T-helper 1 cell (primary cell): Measurements from ENCODE around the gene SGSH.

Experiments
- DNase-seq, 5 donors: peaks; one replicate each; pipeline ENCODE4 v3.0.0-alpha.2; 2012 to 2020

The SGSH gene

DNA sequence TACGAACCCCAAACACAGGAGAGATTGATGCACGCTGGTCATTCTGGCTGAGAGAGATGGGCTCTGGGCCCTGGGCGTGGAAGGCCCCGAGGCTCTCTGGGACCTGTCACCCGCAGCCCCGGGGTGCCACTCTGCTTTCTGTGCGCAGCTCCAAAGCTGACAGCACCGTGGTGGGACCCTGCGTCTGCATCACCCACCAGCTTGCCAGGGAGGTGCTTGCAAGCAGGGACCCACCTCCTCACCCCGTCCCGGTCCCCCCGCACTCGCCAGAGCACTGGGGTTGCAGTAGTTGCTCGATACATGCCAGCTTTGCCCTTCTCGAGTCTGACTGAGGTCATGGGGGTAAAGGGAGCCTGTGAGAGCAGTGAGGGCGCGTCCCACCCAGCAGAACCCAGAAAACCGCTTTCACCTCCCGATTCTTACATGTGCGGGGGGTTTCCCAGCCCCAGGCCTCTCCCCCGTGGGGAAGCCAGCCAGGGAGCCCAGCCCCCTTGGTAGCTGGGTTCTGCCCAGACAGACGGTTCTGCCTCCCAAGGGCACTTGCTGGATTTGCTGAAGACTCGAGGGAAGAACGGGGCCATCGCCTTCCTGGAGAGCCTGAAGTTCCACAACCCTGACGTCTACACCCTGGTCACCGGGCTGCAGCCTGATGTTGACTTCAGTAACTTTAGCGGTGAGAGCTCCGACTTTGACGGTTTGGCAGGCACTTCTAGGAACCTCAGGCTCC lies 37.9 kb downstream of the SGSH start:
- no peak for DNase-seq

DNA sequence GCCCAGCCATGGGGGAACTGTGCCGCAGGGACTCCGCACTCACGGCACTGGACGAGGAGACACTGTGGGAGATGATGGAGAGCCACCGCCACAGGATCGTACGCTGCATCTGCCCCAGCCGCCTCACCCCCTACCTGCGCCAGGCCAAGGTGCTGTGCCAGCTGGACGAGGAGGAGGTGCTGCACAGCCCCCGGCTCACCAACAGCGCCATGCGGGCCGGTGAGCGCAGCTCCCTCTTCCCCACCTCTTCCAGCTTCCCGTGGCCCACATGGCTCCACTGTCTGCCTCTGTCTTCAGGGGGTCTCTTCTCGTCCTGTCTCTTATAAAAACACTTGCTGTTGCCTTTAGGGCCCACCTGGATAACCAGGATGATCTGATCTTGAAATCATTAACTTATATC lies 38.7 kb downstream of the SGSH start:
- no peak for DNase-seq

DNA sequence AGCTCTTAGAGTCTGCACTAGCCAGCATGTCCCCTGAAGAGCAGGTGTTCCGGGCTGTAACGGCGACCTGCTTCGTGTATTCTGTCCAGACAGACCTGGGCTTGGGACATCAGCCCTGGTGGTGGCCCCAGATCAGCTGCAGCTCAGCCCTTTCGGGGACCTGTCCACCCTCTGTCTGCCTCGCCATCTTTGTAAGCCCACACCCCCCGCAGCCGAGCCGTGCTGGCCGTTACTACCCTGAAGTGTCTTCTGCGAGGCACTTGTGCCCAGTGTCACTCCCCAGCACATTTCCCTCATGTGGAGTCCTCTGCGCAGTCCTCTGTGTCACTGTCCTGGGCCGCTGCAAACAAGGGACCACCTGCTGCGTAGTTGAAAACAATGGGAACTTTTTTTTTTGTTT lies 39.9 kb downstream of the SGSH start:
- no peak for DNase-seq

DNA sequence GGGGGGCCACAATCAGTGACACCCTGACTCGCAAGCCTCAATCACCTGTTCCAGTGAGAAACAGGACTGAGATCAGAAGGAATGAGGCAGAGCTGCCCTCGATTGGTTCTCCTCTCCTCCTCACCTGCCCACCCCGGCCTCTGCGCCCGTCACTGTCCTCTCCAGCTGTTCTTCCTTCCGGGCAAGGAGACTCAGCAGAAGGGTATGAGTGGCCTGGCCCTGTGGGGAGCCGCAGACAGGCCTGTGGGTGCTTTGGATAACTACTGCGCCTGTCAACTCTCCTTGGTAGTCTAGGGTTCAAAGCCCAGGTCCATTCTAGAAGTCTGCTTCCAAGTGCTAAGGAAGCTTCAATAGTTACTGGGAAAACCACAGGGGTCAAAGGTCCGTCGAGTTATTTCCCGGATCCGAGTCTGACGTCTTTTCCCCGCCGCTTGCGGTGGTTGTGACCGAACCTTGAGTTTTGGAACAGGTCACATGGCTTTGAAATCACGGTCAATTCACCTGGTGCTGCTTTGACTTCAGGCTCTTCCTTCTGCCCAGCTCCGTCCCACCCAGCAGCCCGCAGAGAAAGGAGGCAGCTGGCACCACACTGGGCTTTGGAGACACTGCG lies 42.0 kb downstream of the SGSH start:
- no peak for DNase-seq

DNA sequence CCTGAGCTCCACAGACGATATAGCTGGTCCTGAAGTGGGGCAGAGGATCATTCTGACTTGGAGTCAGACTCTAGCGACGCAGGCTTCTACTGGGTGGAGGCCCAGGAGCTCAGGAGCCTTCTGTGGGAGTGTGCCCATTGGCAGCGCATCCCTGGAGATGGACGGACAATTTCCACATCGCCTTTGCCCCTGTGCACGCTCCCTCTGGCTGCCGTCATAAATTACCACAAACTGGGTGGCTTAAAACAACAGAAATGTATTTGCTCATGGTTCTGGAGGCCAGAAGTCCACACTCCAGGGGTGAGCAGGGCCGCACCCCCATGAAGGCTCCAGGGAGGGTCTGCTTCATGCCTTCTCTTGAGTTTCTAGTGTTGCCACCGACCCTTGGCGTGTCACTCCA lies 43.4 kb downstream of the SGSH start:
- no peak for DNase-seq

DNA sequence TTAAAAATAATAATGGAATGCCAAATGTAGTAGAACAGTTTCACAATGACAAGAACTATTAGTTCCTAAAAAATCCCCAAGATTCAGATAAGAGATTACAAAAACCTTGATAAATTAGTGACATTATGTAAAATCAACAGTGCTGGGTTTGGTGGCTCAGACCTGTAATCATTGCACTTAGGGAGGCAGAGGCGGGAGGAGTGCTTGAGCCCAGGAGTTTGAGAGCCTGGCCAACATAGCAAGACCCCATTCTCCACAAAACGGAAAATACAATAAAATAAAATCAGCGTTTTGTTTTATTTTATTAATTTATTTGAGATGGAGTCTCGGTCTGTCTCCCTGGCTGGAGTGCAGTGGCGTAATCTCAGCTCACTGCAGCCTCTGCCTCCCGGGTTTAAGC lies 46.2 kb downstream of the SGSH start:
- DNase-seq: no peak

DNA sequence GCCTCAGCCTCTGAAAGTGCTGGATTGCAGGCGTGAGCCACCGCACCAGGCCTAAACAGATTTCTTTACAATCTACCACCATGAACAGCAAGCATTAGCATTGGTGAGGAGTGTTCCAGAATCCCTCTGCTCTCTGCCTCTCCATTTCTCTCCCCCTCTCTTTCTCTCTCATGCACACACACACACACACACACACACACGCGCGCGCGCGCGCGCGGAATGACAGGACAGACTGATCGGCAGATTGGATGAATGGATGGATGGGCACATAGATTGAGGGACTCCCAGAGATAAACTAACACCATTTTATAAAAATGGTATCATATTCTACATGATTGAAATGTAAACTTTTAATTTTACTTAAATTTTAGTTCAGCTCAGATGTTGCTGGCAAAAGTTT lies 47.0 kb downstream of the SGSH start:
- DNase-seq: no peak

DNA sequence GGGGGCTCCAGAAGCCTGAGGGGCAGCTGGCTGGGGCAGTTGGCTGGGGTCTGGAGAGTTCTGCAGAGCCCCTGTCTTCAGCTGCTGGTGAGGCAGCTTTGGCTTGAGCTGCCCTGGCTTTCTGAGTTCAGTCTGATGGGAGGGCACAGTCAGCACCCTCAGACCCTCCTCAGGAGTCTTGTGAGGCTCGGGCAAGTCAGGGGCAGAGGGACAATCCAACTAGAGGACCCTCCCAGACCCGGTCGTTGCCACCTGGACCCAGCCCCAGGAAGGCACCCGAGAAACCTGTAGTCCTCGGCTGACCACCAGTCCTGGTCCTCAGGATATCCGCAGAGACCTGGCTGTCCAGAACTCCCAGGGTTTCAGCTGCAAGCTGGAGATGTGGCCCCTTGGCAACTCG lies 48.5 kb downstream of the SGSH start:
- DNase-seq: no peak

DNA sequence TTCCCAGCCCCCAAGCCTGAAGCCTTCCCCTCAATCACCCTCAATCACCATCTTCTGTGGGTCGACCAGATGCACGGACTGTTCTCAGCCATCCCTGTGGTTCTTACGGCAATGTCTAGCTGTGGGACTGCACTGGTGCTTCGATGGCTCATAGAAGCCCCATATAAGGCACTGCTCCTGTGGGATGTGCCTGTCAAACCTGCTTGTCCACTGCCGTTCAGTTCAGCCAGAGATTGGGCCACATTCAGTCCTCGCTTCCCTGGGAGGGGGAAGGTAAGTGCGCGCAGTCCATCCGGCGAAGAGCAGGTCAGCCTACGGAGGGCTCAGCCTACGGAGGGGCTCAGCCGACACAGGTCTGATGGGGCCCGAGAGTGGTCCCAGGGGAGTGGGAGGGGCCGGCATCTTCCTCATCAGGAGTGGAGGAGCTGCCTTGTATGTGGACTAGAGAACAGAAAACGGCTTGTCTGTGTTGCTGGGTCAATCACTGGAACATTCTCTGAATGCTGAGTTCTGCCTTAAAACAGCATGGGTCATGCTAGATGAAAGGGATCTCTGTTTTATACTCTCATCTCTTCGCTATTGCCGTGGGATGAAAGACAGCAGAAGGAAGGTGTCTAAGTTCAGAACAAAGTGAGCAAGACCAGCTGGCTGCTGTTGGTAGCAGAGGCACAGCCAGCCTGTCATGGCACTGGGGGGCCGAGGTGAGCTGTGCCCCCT lies 50.2 kb downstream of the SGSH start, which contains the start of gene CARD14:
Gene CARD14, plus strand, starts transcription at position 247 of the 717 bp plus-strand sequence. CDS start 11,409 bp downstream, outside the sequence.
- no peak for DNase-seq

DNA sequence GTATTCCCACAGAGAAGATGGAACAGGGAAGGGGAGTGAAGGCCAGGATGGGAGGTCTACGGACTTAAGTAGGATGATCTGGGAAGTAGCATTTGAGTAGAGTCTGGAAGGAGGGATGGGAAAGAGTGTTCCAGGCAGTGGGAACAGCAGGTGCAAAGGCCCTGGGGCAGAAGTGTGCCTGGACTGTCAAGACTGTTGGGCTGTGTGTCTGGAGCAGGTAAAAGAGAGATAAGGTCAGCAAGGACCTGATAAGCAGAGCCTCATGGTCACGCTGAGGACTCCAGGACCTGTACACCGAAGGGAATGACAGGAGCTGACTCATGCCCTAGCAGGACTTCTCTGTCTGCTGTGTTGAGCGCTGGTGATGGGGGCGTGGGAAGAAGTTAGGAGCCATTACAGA lies 51.0 kb downstream of the SGSH start:
- DNase-seq: no peak

DNA sequence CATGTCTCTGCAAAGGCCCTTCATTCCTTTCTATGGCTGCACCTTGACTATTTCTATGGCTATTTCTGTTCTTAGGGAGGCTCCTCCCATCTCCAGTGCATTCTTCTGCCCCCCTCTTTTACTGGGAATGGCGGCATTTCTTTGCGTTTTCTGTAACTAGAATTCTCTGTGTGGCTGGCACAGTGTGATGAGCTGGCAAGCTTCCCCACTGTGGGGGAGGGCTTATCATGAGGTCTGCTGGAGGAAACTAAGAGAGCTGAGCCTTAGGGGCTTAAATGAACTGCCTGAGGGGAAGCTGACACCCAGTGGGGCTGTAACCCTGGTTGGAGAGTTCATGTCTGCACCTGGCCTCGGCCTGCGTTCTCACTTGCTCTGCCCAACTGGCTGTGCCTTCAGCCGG lies 51.8 kb downstream of the SGSH start:
- no peak for DNase-seq

DNA sequence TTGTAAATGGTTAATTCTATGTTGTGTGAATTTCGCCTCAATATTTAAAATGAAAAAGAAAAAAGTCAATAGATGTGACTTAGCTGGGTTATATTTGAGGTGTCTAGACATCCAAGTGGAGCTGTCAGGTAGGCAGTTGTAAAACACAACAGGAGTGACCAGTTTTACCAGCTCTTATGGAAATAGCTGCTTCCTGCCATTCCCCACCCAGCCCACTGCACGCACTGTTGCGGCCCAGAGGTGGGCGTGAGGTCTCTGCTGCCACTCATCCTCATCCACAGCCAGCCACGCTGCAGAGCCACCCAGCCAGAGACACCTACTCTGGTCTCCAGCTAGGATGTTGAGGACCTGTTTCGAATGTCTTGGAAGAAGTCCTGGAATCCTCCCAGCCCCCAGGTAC lies 53.7 kb downstream of the SGSH start:
- no peak for DNase-seq

DNA sequence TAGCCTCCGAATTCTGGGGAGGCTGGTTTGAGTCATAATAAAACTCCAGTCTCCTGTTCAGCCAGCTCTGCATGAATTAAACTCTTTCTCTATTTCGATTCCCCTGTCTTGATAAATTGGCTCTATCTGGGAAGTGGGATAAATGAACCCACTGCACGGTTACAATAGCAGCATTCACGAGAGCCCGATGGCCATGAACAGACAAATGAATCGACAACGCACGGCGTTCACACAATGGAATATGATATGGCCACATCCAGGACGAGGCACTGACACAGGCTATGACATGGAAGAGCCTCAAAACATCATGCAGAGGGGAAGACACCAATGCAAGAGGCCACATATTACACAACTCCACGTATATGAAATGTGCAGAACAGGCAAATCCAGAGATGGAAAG lies 55.9 kb downstream of the SGSH start:
- DNase-seq: no peak

DNA sequence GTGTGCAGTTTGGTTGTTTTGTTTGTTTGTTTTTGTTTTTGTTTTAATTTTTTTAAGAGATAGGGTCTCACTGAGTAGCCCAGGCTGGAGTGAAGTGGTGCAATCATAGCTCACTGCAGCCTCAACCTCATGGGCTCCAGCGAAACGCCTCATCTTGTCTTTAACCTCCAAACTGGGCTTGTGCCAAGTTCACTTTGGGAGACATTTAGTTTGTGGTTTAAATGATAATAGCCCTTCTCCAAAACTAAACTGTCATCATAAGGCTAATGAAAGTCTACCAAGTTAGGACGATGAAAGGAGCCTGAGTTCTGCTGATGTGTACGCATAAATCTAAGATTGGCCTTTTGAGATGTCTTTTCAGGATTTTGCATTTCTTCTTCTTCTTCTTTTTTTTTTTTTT lies 56.8 kb downstream of the SGSH start:
- no peak for DNase-seq

DNA sequence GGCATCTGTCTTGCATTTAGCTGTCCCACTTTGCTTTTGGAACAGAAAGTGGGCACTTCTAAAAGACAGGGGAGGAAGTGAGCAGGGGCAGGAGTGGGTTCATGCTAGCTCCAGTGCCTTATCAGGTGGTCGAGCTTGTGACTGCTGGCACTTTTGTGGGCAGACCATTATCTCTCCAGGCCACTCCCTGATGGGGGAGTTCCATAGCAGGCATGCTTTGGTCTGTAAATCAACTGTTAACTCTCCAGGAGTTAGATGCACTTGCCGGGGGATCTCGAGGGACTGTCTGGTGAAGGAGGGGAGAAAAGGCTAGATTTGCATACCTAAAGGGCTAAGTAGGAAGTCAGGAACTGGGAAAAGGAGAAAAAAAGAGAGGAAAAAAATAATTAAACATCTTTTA lies 59.6 kb downstream of the SGSH start:
- DNase-seq: no peak
